Neural crest cell (in vitro differentiated cells): ENCODE measurements around the gene MTMR6. TPM values are rescaled to one million over a fixed set of nuclear protein-coding genes. Genes with fewer than 3 reads are reported as not detected.
A peak's percentile ranks its signal among the peaks of the same experiment; 100 is the strongest.

Source experiments
- DNase-seq: peaks from one replicate; pipeline ENCODE4 v3.0.0; 2021; ENCODE audit warnings: low read depth, mixed read lengths, low spot score
- H3K27ac Mint-ChIP-seq: one replicate; pipeline ENCODE4 v1.8.0; 2021; ENCODE audit warnings: mild to moderate bottlenecking, mixed read lengths; ENCODE audit not compliant: unreplicated experiment
- H3K27me3 Mint-ChIP-seq: 2 replicates; pipeline ENCODE4 v1.8.0; 2021; ENCODE audit warnings: low read depth, mild to moderate bottlenecking, mixed read lengths
- H3K36me3 Mint-ChIP-seq: 2 replicates; pipeline ENCODE4 v1.8.0; 2021; ENCODE audit warnings: low read depth, mild to moderate bottlenecking, mixed read lengths
- H3K4me1 Mint-ChIP-seq: 2 replicates; pipeline ENCODE4 v1.8.0; 2021; ENCODE audit warnings: mixed read lengths
- H3K4me3 Mint-ChIP-seq: one replicate; pipeline ENCODE4 v1.8.0; 2021; ENCODE audit warnings: mild to moderate bottlenecking, mixed read lengths
- H3K9me3 Mint-ChIP-seq: 2 replicates; pipeline ENCODE4 v1.8.0; 2021; ENCODE audit warnings: mixed read lengths
- CTCF ChIP-seq: fragments of 200-600 bp; sonication (generic); conservative IDR thresholded peaks from 2 replicates; pipeline ENCODE4 v1.5.0; 2021; ENCODE audit warnings: antibody characterized with exemption, mild to moderate bottlenecking
- total RNA-seq: library from RNA; stranded (reverse); gene quantifications from 2 replicates; pipeline ENCODE4 v1.2.1, GENCODE V29; 2021

MTMR6 gene
- total RNA-seq, 1 donor from 2014 or later, result 14.5 TPM

- peak; percentile 17 for DNase-seq
These were observed 70.0 kb downstream of the MTMR6 start for GRCh38 chr13:25217023-25217885.

DNA sequence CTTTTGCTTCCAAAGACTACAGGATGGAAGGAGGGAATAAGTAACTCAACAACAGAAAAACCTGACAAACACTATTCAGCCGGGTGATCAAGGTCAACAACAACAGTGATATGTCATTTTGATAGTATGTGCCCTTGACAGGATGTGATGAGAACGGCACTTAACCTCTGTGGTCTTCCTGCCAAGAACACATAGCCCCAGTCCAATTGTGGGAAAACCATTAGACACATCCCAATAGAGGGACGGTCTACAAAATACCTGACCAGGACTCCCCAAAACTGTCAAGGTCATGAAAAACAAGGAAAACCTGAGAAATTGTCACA is 72.1 kb downstream of the MTMR6 start:
- H3K27me3 Mint-ChIP-seq, result no peaks in the 10 kb centered on the region
- TF ChIP-seq CTCF, result no peak
- no peak overlapping the region for H3K4me3 Mint-ChIP-seq
- H3K4me1 Mint-ChIP-seq, result peaks cover 42% of the 10 kb centered on the region
- DNase-seq, result no peak
- no peak overlapping the region for H3K27ac Mint-ChIP-seq
- no peaks in the 10 kb centered on the region for H3K9me3 Mint-ChIP-seq
- no peaks in the 10 kb centered on the region for H3K36me3 Mint-ChIP-seq

More at GRCh38 chr13:25217023-25217885, 70.0 kb downstream of the MTMR6 start:
- H3K9me3 Mint-ChIP-seq, result no peaks in the 10 kb centered on the region
- peak overlapping the region; percentile 23 for H3K27ac Mint-ChIP-seq
- no peaks in the 10 kb centered on the region for H3K27me3 Mint-ChIP-seq
- H3K4me3 Mint-ChIP-seq, result peak overlapping the region; percentile 1
- no peak for TF ChIP-seq CTCF
- H3K4me1 Mint-ChIP-seq, result peaks cover 42% of the 10 kb centered on the region
- no peaks in the 10 kb centered on the region for H3K36me3 Mint-ChIP-seq

GRCh38 chr13:25214491-25215252 is 72.6 kb downstream of the MTMR6 start:
- no peak overlapping the region for H3K27ac Mint-ChIP-seq
- no peaks in the 10 kb centered on the region for H3K27me3 Mint-ChIP-seq
- peaks cover 42% of the 10 kb centered on the region for H3K4me1 Mint-ChIP-seq
- H3K36me3 Mint-ChIP-seq, result no peaks in the 10 kb centered on the region
- H3K9me3 Mint-ChIP-seq, result no peaks in the 10 kb centered on the region
- DNase-seq, result no peak
- no peak overlapping the region for H3K4me3 Mint-ChIP-seq
- no peak for TF ChIP-seq CTCF

- no peaks in the 10 kb centered on the region for H3K9me3 Mint-ChIP-seq
- no peak overlapping the region for H3K27ac Mint-ChIP-seq
- peaks cover 35% of the 10 kb centered on the region for H3K4me1 Mint-ChIP-seq
- H3K4me3 Mint-ChIP-seq, result no peak overlapping the region
- H3K36me3 Mint-ChIP-seq, result no peaks in the 10 kb centered on the region
- no peak for DNase-seq
- no peak for TF ChIP-seq CTCF
- H3K27me3 Mint-ChIP-seq, result no peaks in the 10 kb centered on the region
These were observed 73.6 kb downstream of the MTMR6 start for GRCh38 chr13:25213715-25214114.

GRCh38 chr13:25210842-25211569 is 76.3 kb downstream of the MTMR6 start:
- H3K4me1 Mint-ChIP-seq, result peaks cover 14% of the 10 kb centered on the region
- no peak overlapping the region for H3K4me3 Mint-ChIP-seq
- H3K9me3 Mint-ChIP-seq, result no peaks in the 10 kb centered on the region
- no peak overlapping the region for H3K27ac Mint-ChIP-seq
- no peaks in the 10 kb centered on the region for H3K27me3 Mint-ChIP-seq
- no peak for DNase-seq
- H3K36me3 Mint-ChIP-seq, result no peaks in the 10 kb centered on the region
- TF ChIP-seq CTCF, result no peak
